H1 (cell line): Measurements from ENCODE around the gene IPO9. TPM values are rescaled to one million over a fixed set of nuclear protein-coding genes. Genes with fewer than 3 reads are reported as not detected.

Experiments used
- CTCF ChIA-PET: fragments of 300-600 bp; sonication (Branson Sonifier 250); formaldehyde crosslinking; loops from one replicate; lab custom pipeline; 2021; ENCODE audit not compliant: partially characterized antibody; lab: Charles Lee
- POLR2A ChIA-PET: fragments of 300-600 bp; sonication (Branson Sonifier 250); formaldehyde crosslinking; loops from one replicate; lab custom pipeline; 2021; ENCODE audit warnings: inconsistent platforms; ENCODE audit not compliant: partially characterized antibody; lab: Charles Lee
- DNase-seq, 2 experiments: peaks; one replicate each; pipeline versions ENCODE4 v3.0.0 to v3.0.0-alpha.2; 2010 to 2022; ENCODE audit warnings: low spot score in 2 of 2, low read depth in 1 of 2, mixed read lengths in 1 of 2
- FAIRE-seq: peaks from 2 replicates; lab custom pipeline; 2011; peaks lifted over from hg19 to GRCh38; lab: Jason Lieb, UNC
- H2AFZ ChIP-seq: 2 replicates; pipeline ENCODE4 v1.8.1; 2012; ENCODE audit warnings: low read length, inconsistent platforms
- H2AK5ac ChIP-seq: 2 replicates; pipeline ENCODE4 v1.6.1; 2013; ENCODE audit warnings: low read depth, low read length
- H2BK120ac ChIP-seq: replicated peaks from 2 replicates; pipeline ENCODE3; 2013; ENCODE audit warnings: low read depth, low read length, inconsistent platforms
- H2BK12ac ChIP-seq: 2 replicates; pipeline ENCODE4 v1.6.1; 2013; ENCODE audit warnings: low read depth, low read length
- H2BK15ac ChIP-seq: 2 replicates; pipeline ENCODE4 v1.6.1; 2013; ENCODE audit warnings: low read length
- H2BK20ac ChIP-seq: 2 replicates; pipeline ENCODE4 v1.6.1; 2013; ENCODE audit warnings: low read length
- H2BK5ac ChIP-seq: 2 replicates; pipeline ENCODE4 v1.6.1; 2013; ENCODE audit warnings: low read depth, low read length
- H3K14ac ChIP-seq: 2 replicates; pipeline ENCODE4 v1.6.1; 2013; ENCODE audit warnings: inconsistent platforms; ENCODE audit not compliant: insufficient read length
- H3K18ac ChIP-seq: 2 replicates; pipeline ENCODE4 v1.6.1; 2013; ENCODE audit warnings: low read length; ENCODE audit errors: extremely low read depth
- H3K23ac ChIP-seq: 2 replicates; pipeline ENCODE4 v1.6.1; 2013; ENCODE audit warnings: inconsistent platforms; ENCODE audit not compliant: insufficient read length
- H3K23me2 ChIP-seq: 2 replicates; pipeline ENCODE4 v1.6.1; 2013; ENCODE audit warnings: low read depth, low read length
- H3K27ac ChIP-seq: 2 replicates; pipeline ENCODE4 v1.6.1; 2011; ENCODE audit warnings: low read depth, low read length, inconsistent platforms
- H3K27me3 ChIP-seq, 4 experiments: replicated peaks in 1 of 4; 1 replicate in 1 of 4; 2 replicates in 3 of 4; pipeline versions ENCODE4 v1.6.1 to v1.8.1; 2011 to 2013; ENCODE audit warnings: low read length in 3 of 4, mild to moderate bottlenecking in 3 of 4, inconsistent platforms in 2 of 4, mixed read lengths in 2 of 4, moderate library complexity in 1 of 4; ENCODE audit not compliant: control insufficient read depth in 3 of 4, insufficient read depth in 3 of 4; ENCODE audit errors: extremely low read depth in 1 of 4
- H3K36me3 ChIP-seq, 4 experiments: 2 replicates each; pipeline versions ENCODE4 v1.6.1 to v1.8.1; 2011 to 2013; ENCODE audit warnings: mild to moderate bottlenecking in 4 of 4, low read length in 3 of 4, moderate library complexity in 2 of 4, control low read depth in 1 of 4, inconsistent platforms in 1 of 4; ENCODE audit not compliant: insufficient read depth in 4 of 4, control insufficient read depth in 2 of 4
- H3K4ac ChIP-seq: replicated peaks from 2 replicates; pipeline ENCODE3; 2013; ENCODE audit warnings: low read length, low read depth, mixed read lengths, inconsistent platforms; ENCODE audit not compliant: insufficient read length
- H3K4me1 ChIP-seq, 4 experiments: replicated peaks in 1 of 4; 1 replicate in 1 of 4; 2 replicates in 3 of 4; pipeline versions ENCODE4 v1.6.1 to v1.8.1; 2011 to 2013; ENCODE audit warnings: low read length in 3 of 4, inconsistent platforms in 2 of 4, mixed read lengths in 1 of 4; ENCODE audit not compliant: insufficient read depth in 4 of 4, control insufficient read depth in 3 of 4
- H3K4me2 ChIP-seq, 2 experiments: 2 replicates each; pipeline versions ENCODE4 v1.6.1 to v1.8.1; 2011 to 2013; ENCODE audit warnings: low read depth in 2 of 2, low read length in 2 of 2, control low read depth in 1 of 2, inconsistent platforms in 1 of 2, mild to moderate bottlenecking in 1 of 2; ENCODE audit not compliant: insufficient read depth in 1 of 2
- H3K4me3 ChIP-seq, 4 experiments: fragments of 200-600, 300-600 bp in 1 of 4; sonication (generic), shearing (Covaris generic), sonication (Bioruptor Twin) in 1 of 4; 2 replicates each; pipeline versions ENCODE4 v1.5.1 to v1.8.1; 2011 to 2016; ENCODE audit warnings: low read length in 4 of 4, low read depth in 3 of 4, control low read depth in 2 of 4, inconsistent platforms in 2 of 4, mild to moderate bottlenecking in 2 of 4, mixed read lengths in 1 of 4, moderate library complexity in 1 of 4; ENCODE audit not compliant: insufficient read depth in 2 of 4; ENCODE audit errors: extremely low read depth in 1 of 4
- H3K56ac ChIP-seq: replicated peaks from 2 replicates; pipeline ENCODE3; 2013; ENCODE audit warnings: low read depth, mild to moderate bottlenecking, mixed read lengths, low read length, inconsistent platforms; ENCODE audit not compliant: insufficient read length
- H3K79me1 ChIP-seq: 2 replicates; pipeline ENCODE4 v1.6.1; 2013; ENCODE audit warnings: low read depth, low read length, control low read depth
- H3K79me2 ChIP-seq, 2 experiments: 2 replicates each; pipeline versions ENCODE4 v1.6.1 to v1.8.1; 2012 to 2013; ENCODE audit warnings: low read length in 2 of 2, mild to moderate bottlenecking in 2 of 2, inconsistent platforms in 1 of 2; ENCODE audit not compliant: insufficient read depth in 2 of 2, control insufficient read depth in 1 of 2
- H3K9ac ChIP-seq, 4 experiments: replicated peaks in 1 of 4; 1 replicate in 1 of 4; 2 replicates in 3 of 4; pipeline versions ENCODE4 v1.6.1 to v1.8.1; 2011 to 2013; ENCODE audit warnings: low read depth in 3 of 4, low read length in 3 of 4, control low read depth in 2 of 4, mild to moderate bottlenecking in 2 of 4, moderate library complexity in 2 of 4, inconsistent platforms in 1 of 4; ENCODE audit errors: extremely low read depth in 1 of 4
- H3K9me3 ChIP-seq, 2 experiments: 2 replicates each; pipeline versions ENCODE4 v1.6.1 to v1.8.1; 2012 to 2013; ENCODE audit warnings: mild to moderate bottlenecking in 2 of 2, moderate library complexity in 2 of 2, control low read depth in 1 of 2, inconsistent platforms in 1 of 2, low read depth in 1 of 2, low read length in 1 of 2, mixed read lengths in 1 of 2; ENCODE audit not compliant: insufficient read depth in 2 of 2
- H4K20me1 ChIP-seq, 2 experiments: replicated peaks in 1 of 2; 2 replicates each; pipeline versions ENCODE3 to v1.8.1; 2011 to 2013; ENCODE audit warnings: inconsistent platforms in 2 of 2, low read length in 2 of 2, mild to moderate bottlenecking in 1 of 2; ENCODE audit not compliant: insufficient read depth in 2 of 2, control insufficient read depth in 1 of 2
- H4K5ac ChIP-seq: 2 replicates; pipeline ENCODE4 v1.6.1; 2013; ENCODE audit warnings: low read length, low read depth, mixed read lengths, inconsistent platforms; ENCODE audit not compliant: insufficient read length
- H4K8ac ChIP-seq: 2 replicates; pipeline ENCODE4 v1.8.0; 2013; ENCODE audit warnings: mild to moderate bottlenecking, moderate library complexity, low read length, inconsistent platforms; ENCODE audit not compliant: insufficient read depth; ENCODE audit errors: extremely low read depth
- H4K91ac ChIP-seq: replicated peaks from 2 replicates; pipeline ENCODE3; 2013; ENCODE audit warnings: low read length, mixed read lengths, inconsistent platforms; ENCODE audit not compliant: insufficient read length
- ASH2L ChIP-seq: fragments of 200-600, 300-600 bp; sonication (generic); IDR thresholded peaks from one replicate; pipeline ENCODE4 v1.7.1; 2017; ENCODE audit warnings: low read length
- HDAC6 ChIP-seq: IDR thresholded peaks from one replicate; pipeline ENCODE4 v1.7.1; 2012; ENCODE audit warnings: low read depth, mild to moderate bottlenecking, inconsistent platforms, low read length, moderate library complexity
- SIRT6 ChIP-seq: IDR thresholded peaks from one replicate; pipeline ENCODE4 v1.7.1; 2012; ENCODE audit warnings: low read length, inconsistent platforms
- WGBS, 2 experiments: shearing (Covaris generic) in 1 of 2; methylation state at CpG; one replicate each; pipeline versions ENCODE4 v1.1.6 to v1.1.7; 2013 to 2015; ENCODE audit warnings: low lambda C conversion rate in 2 of 2, mixed read lengths in 2 of 2, inconsistent platforms in 1 of 2, low coverage in 1 of 2, missing lambda C conversion rate in 1 of 2; ENCODE audit not compliant: insufficient replicate concordance in 2 of 2, insufficient coverage in 1 of 2, insufficient read length in 1 of 2; ENCODE audit errors: extremely low coverage in 1 of 2, missing lambda C conversion rate in 1 of 2; 5-methylcytosine and 5-hydroxymethylcytosine counted together
- polyA plus RNA-seq, 7 experiments: library from polyadenylated mRNA; depleted of rRNA in 3 of 7; stranded (reverse) in 5 of 7; unstranded in 2 of 7; fragments of >200 nt in 5 of 7; fragments of 200-250 nt in 2 of 7; gene quantifications; 1 replicate in 5 of 7; 2 replicates in 1 of 7; 4 replicates in 1 of 7; pipeline versions ENCODE4 v1.2.1 to v1.2.3, GENCODE V29; 2011 to 2013; ENCODE audit warnings: missing spikeins in 2 of 7, mixed read lengths in 2 of 7
- total RNA-seq: library from RNA; stranded (reverse); fragmentation: NEBNext Ultra II Directional; extraction: Animal tissue kit (Norgen Biotek cat#: 25700); gene quantifications from 2 replicates; pipeline ENCODE4 v1.2.1, GENCODE V29; 2021

IPO9 gene
- total and polyA plus RNA-seq, 2 of the 8 experiments (the other 6 are each of a cell fraction or from before 2014, with no cell fraction given): 61.0 to 122 TPM

DNA sequence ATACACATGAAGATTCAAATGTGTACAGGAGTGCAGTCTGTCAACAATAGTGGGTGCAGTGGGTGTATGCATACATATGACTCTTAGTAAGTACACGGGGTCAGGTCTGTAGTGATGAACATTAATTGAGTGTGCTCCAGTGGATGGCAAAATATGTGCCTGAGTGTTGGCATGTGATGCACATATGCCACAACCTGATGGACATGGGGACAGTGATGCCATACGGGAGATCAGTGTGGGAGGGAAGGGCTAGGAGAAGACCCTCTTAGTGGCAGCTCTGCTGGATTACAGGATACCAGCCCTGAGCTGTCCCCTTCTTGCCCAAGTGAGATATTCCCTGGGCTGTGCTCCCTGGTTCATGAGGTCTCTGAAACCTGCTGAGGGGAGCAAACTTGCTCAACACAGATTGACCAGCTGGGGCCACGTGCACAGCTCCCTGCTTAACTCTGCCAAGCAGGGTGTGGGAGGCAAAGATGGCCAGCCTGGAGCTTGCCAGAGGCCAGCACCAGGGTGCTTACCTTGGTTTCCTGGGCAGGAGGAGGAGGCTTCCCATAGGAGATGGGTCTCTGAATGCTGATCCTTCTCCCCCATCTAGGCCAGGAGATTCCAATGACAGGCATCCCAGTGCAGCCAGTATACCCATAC, 62.0 kb downstream of the IPO9 start:
- Histone ChIP-seq H3K56ac (no peak overlapping the region), H2AFZ (no peak overlapping the region), H3K4me1 (peaks cover 3 to 30% (median 23%) of the 10 kb centered on the region in 4 experiments), H3K18ac (no peak overlapping the region), H3K79me1 (no peaks in the 10 kb centered on the region), H2AK5ac (no peak overlapping the region), H3K27ac (no peak overlapping the region), H3K36me3 (no peaks in the 10 kb centered on the region), H3K9me3 (no peaks in the 10 kb centered on the region), H3K79me2 (no peaks in the 10 kb centered on the region), H2BK5ac (no peak overlapping the region), H3K23ac (no peak overlapping the region), H3K9ac (no peak overlapping the region), H4K8ac (no peak overlapping the region), H4K20me1 (no peaks in the 10 kb centered on the region), H3K27me3 (peaks cover 0 to 10% (median 6%) of the 10 kb centered on the region in 4 experiments; a peak in 4 of 7 replicates), H2BK120ac (no peak overlapping the region), H2BK20ac (no peak overlapping the region), H2BK12ac (peak overlapping the region; percentile 2; the same call in 1 of the 2 replicates), H4K91ac (no peak overlapping the region), H3K4ac (no peak overlapping the region), H3K23me2 (peaks cover 14% of the 10 kb centered on the region), H3K14ac (no peak overlapping the region), H2BK15ac (no peak overlapping the region), H4K5ac (no peak overlapping the region), H3K4me2 (no peak overlapping the region), H3K4me3 (no peak overlapping the region)
- DNase-seq (no peak), FAIRE-seq (no peak)
- ChIA-PET POLR2A (interaction anchor here (1.3 to 9.6 kb wide), 2 partner anchors 10 to 17 kb away, joined by 3 to 117 read pairs; no protein-coding TSS in a partner anchor), CTCF (interaction anchor here (1.2 to 14.8 kb wide), 4 partner anchors 12 to 81 kb away, joined by 4 to 244 read pairs (median 76); no protein-coding TSS in a partner anchor)
- no peak for TF ChIP-seq ASH2L
- TF ChIP-seq HDAC6: no peak
- TF ChIP-seq SIRT6: no peak
- 80% methylated on average over 3 of the region's 3 CpGs; no CpG with 5 or more reads in 1 of the 2 experiments for WGBS, 2 experiments
